Stimulated activated CD8-positive, alpha-beta memory T cell treated with anti-CD3 and anti-CD28 coated beads, Interleukin-12 subunit alpha, Interleukin-12 subunit beta, amount 100 ng/mL, for 24 hours (primary cell): Measurements from ENCODE around the gene TMEM141.
A peak's percentile ranks its signal among the peaks of the same experiment; 100 is the strongest.

Experiments
- DNase-seq: peaks from one replicate; pipeline ENCODE4 v3.0.0-alpha.2; 2020; ENCODE audit errors: extremely low read depth

The TMEM141 gene

DNA sequence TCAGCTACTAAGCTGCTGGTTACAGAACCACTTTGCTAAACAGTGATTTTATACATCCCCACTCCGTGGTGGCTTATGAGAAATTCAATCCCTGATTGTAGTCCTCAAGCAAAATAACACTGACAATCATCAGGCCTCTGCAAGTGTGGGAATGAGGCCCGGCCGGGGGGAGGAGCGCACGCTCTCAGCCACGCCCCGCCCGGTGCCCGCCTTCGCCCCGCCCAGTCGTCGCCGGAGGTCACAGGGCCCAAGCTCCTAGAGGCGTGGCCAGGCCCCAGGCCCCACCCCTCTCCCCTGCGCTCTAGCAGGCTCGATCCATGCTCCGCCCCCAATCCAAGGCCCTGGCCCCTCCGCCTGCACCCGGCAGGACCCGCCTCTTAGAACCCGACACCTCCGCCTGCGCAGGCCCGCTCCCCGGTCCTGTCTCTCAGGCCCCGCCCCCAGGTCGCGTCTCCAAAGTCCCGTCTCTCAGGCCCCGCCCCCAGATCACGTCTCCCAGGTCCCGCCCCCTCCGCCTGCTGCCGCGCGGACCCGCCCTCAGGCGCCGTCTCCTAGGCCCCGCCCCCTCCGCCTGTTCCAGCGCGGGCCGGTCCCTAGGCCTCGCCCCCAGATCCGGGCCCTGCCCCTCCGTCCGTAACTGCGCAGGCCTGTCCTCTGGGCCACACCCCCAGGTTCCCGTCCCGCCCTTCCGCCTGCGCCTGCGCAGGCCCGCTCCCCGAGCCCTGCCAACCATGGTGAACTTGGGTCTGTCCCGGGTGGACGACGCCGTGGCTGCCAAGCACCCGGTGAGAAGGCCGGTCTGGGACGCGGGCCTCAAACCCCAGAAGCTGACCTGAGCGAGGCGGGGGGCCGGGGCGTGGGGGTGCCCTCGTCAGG lies at the start of gene TMEM141:
TMEM141 (plus strand) TSS at position 705 of the 876 bp plus-strand sequence; CDS start at position 732, 27 bp downstream.
- DNase-seq = peak; percentile 100

DNA sequence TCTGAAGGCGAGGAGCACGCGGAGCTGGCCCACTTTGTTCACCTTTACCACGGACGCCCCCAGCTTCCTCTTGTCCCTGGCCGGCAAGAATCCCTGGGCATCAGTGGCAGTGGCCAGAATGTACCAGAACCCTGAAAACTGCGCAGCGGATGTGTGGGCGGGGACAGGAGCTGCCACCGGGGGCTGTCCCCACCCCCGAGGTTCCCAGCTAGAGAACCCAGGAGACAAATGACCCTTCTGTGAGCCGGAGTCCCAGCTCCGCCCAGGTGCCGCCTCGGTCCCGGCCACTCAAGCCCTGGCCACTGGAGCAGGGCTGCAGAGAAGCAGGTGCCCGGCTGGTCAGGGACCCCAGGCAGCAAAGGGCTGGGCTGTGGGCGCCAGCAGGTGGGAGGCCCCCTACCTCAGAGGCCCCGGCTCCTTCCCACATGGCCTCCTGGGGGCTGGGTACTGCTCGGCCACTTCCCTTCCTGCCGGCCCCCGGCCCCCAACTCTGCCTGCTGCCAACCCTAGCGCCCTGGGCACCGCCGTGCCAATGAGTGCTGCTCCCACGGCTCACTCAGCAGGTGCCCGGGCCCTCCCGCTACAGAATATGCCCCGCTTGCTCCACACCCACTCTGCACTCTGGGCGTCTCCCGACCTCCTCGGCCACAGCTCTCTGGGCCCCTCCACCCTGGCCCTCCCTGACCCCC lies 49.1 kb upstream of the TMEM141 start:
- no peak for DNase-seq

DNA sequence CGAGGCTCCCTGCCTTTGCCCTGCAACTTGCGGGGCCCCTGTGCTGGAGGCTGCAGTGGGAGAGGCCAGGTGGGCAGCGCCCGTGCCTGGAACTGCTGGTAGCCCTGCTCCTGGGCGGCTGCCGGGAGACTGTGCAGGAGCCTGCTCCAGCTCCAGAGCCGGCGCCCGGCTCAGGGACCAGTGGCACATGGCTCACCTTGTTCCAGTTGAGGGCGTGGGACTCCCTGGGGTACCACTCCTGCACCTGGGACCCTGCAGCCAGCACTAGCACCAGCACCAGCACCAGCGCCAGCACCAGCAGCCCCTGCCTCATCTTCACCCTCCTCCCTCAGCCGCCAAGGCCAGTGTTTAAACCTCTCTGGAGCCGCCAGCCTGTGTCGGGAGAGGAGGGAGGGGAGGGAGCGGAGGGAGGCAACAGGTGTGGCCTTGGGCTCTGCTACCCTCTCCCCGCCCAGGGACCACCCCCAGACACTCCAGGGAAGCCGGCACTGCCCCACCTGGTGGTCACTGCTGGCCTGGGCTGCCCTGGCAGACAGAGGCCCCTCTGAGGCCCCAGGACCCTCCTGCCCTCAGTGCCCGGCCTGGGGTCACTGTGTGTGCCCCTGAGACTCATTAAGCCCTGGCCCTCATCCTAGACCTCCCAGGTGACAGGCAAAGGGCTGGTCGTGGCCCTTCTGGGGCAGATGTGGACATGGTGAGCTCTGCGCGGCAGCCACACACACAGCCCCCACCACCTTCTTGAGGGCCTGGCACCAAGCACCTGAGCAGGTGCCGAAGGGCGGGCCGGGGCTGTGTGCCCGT lies 48.4 kb upstream of the TMEM141 start, which contains the start of gene LCN10:
LCN10 (minus strand) TSS at position 350 of the 801 bp plus-strand sequence; CDS start at position 313, 37 bp downstream.
- no peak for DNase-seq

DNA sequence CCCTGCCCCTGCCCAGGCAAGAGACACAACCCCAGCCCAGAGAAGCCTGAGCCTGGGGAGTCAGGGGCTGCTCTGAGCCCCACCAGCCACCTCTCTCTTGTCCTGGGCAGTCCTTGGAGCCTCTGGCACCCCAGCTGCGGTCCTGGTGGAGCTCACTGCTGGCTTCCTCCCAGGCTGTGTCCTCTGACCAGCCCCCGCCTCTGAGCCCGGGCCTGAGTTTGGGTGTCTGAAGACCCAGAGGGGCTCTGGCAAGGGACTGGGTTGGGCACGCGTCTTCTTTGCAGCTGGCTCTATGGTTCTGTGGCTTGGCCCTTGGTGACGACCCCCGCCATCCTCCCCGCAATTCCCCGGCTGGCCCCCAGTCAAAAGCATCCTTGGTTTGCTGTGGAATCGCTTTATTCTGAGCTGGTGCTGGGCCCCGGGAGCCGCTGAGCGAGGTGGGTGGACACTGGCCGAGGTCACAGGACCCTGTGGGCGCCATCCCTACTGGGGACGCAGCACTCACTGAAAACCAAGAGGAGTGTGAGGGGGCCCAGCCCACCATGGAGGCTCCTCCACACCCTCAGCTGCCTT lies 47.4 kb upstream of the TMEM141 start:
- no peak for DNase-seq

DNA sequence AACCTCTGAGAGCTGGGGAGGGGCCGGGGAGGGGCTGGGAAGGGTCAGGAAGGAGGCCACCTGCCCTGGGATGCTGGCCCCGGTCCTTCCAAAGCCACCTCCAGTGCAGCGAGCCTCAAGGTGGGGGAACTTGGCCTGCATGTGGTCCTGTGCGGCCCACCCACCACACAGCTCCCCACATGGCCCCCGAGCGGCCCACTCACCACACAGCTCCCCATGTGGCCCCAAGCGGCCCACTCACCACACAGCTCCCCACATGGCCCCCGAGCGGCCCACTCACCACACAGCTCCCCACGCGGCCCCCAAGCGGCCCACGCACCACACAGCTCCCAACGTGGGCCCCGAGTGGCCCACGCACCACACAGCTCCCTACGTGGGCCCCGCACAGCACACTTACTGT lies 46.4 kb upstream of the TMEM141 start:
- DNase-seq = no peak

DNA sequence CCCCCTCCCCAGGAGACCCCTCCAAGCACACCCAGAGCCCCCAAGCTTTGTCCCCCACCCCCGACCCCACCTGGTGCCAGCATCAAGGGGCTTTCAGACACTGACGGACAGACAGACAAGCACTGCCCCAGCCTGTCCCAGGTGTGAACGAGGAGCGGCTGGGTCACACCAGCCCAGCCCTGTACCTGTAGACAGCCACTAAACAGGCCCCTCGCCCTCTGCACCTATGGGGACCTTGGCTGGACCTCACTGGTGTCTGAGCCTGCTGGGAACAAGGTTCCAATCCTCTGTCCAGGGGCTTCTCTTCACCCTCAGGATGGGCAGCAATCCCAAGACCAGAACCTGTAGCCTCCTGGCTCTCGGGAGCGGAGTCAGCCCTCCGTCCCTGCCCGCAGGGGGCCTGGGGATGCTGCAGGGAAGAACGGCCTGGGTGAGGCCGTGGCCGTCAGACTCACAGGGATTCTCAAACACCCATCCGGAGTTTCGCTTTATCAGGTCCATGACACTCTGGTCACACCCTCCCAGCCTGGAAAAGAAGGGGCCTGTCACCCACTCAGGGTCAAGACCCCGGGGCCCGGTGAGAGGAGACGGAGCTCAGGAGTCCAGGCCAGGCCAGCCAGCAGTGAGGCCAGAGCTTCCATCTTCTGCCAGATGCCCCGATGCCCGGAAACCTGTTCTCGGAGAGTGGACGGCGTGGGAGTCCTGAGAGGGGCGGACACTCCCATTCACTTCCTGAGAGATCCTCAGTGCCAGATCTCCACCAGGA lies 45.6 kb upstream of the TMEM141 start:
- DNase-seq = no peak

GRCh38 chr9:136746155-136746490 lies 45.0 kb upstream of the TMEM141 start:
- DNase-seq = no peak

GRCh38 chr9:136746621-136747020 lies 44.5 kb upstream of the TMEM141 start:
- no peak for DNase-seq

- DNase-seq = no peak
Measured at GRCh38 chr9:136747161-136748060, 43.7 kb upstream of the TMEM141 start.

DNA sequence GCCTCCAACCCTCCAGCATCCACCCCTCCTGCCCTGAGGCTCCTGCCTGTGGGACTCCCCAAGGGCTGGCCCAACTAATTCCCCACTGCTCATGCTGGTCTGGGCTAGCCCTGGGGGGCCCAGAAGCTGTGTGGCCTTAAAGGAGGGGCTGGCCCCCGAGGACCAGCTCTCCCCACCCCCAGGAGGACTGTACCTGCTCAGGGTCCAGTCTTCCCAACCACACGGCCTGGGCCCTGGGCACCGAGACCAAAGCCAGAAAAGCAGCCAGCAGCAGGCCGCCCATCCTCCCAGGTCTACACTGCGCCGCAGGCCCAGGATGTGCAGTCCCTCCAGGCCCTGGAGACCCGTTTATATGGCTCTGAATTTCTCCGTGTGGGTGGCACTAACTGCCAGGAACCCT lies 42.9 kb upstream of the TMEM141 start, which contains the start of gene LCN6:
LCN6 (minus strand) TSS at position 325 of the 400 bp plus-strand sequence; CDS start at position 283, 42 bp downstream.
- DNase-seq = no peak

- no peak for DNase-seq
Measured at GRCh38 chr9:136748666-136749611, 42.2 kb upstream of the TMEM141 start.

GRCh38 chr9:136750526-136750925 lies 40.6 kb upstream of the TMEM141 start:
- DNase-seq = no peak

GRCh38 chr9:136751244-136751643 lies 39.9 kb upstream of the TMEM141 start:
- DNase-seq = no peak

- no peak for DNase-seq
Measured at GRCh38 chr9:136751814-136752213, 39.3 kb upstream of the TMEM141 start.

- no peak for DNase-seq
Measured at GRCh38 chr9:136753371-136754058, 37.6 kb upstream of the TMEM141 start.

- no peak for DNase-seq
Measured at GRCh38 chr9:136754059-136754572, 37.0 kb upstream of the TMEM141 start.

GRCh38 chr9:136754626-136755301 lies 36.4 kb upstream of the TMEM141 start:
- DNase-seq = no peak
